Measurements from ENCODE around the gene CNKSR3. TPM values are rescaled to one million over a fixed set of nuclear protein-coding genes. Genes with fewer than 3 reads are reported as not detected.

CNKSR3 gene
- total RNA-seq, 1 donor from 2014 or later, result 9.5 TPM

GRCh38 chr6:154371281-154371680 lies 139.2 kb downstream of the CNKSR3 start:
- intact Hi-C loops (cut with DNase I), result no loop called here
- H3K9me3 ChIP-seq, result no peaks in the 10 kb centered on the region
- H3K27ac ChIP-seq, result no peak overlapping the region
- no peak overlapping the region for H3K4me3 ChIP-seq
- no peaks in the 10 kb centered on the region for H3K4me1 ChIP-seq
- no peak for TF ChIP-seq CTCF (IDR thresholded peaks at IDR 0.05)
- DNase-seq (no peak), ATAC-seq (peak in 1 of 2 donors; percentile 52)
- H3K36me3 ChIP-seq, result no peaks in the 10 kb centered on the region
- H3K27me3 ChIP-seq (ENCODE audit: low read depth), result no peaks in the 10 kb centered on the region

DNA sequence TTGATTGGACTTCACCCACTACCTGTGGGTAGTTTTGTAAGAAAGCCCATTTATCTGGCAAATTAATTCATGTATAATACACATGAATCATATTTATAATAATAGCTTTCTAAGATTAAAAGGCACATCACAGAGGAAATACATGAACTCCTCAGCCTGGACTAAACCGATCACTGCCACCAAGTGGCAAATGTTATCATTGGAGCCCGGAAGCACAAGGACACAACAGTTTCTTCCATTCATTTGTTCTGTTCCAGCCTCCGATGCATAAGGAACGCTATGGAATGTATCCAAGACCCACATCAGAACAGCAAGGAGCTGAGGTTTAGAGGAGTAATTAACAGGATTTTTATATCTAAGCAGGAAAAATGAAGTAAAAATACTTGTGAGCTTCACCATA lies 139.9 kb downstream of the CNKSR3 start:
- ATAC-seq, result peak; percentile 52 to 70
- H3K27me3 ChIP-seq (ENCODE audit: low read depth), result no peaks in the 10 kb centered on the region
- H3K4me3 ChIP-seq, result no peak overlapping the region
- H3K27ac ChIP-seq, result no peak overlapping the region
- no peaks in the 10 kb centered on the region for H3K4me1 ChIP-seq
- no peaks in the 10 kb centered on the region for H3K9me3 ChIP-seq
- no peaks in the 10 kb centered on the region for H3K36me3 ChIP-seq
- DNase-seq, result no peak
- intact Hi-C loops (cut with DNase I), result no loop called here
- TF ChIP-seq CTCF (IDR thresholded peaks at IDR 0.05), result peak; percentile 45

DNA sequence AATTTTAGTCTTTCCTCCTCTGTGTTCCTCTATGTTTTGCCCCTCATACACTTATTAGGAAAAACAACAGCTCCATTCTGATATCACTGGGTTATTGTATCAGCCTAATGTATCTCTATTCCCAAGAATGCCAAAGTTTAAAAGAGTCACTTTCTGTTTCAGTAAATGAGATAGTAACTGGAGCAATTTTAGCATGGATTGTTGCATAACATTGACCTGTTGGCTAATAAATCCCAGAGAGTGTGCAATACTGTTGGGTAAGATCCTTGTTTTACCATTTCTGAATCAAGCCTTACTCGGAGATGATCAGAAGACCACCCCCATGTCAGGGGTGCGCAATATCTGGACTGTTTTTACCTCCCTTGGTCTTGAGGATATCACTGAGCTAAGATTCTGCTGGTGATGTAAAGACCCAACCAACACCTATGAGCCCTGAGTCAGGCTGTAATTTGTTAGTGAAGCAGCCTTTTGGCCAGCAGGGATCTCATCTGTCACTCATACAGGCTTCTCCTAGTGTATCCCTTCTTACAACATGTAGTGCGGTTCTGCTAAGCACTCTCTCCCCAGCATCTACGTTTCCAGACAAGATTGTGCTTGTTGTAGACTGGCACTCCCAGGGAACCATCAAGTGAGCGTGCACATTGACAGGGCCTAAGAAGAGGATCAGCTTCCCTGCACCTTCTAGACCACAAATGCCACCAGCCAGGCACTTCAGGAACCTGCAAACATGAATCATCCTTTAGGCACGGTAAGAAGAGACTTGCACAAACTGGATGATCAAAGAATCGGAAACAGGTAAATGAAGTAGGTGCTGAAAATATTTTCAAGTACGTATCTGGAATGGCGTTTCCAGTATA lies 142.4 kb downstream of the CNKSR3 start:
- TF ChIP-seq CTCF (IDR thresholded peaks at IDR 0.05), result no peak
- Histone ChIP-seq H3K27ac (no peak overlapping the region), H3K36me3 (no peaks in the 10 kb centered on the region), H3K27me3 (ENCODE audit: low read depth) (no peaks in the 10 kb centered on the region), H3K4me3 (no peak overlapping the region), H3K9me3 (no peaks in the 10 kb centered on the region), H3K4me1 (no peaks in the 10 kb centered on the region)
- ATAC-seq (peak; percentile 32 to 47), DNase-seq (no peak)
- intact Hi-C loops (cut with DNase I), result no loop called here

DNA sequence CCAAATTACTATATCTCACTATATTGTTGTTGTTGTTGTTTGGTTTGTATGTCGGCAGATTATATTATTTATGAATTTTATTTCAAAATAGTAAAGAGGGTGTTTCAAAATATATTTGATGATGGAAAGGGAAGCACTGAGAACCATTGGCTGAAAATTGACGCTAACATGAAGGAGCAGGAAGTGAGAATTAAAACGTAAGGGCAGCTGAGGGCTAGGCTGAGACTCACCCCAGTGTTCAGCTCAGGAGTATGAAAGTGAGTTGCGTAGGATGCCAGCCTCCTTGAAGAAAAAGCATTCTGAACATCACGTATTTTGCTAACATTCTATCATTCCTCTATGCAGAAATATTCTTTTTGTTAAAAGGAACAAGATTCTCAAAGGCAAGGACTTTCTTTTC lies 143.1 kb downstream of the CNKSR3 start:
- H3K36me3 ChIP-seq, result no peaks in the 10 kb centered on the region
- no peaks in the 10 kb centered on the region for H3K27me3 ChIP-seq (ENCODE audit: low read depth)
- intact Hi-C loops (cut with DNase I), result no loop called here
- no peak overlapping the region for H3K4me3 ChIP-seq
- no peaks in the 10 kb centered on the region for H3K4me1 ChIP-seq
- no peak for ATAC-seq
- no peak for TF ChIP-seq CTCF (IDR thresholded peaks at IDR 0.05)
- DNase-seq, result no peak
- no peaks in the 10 kb centered on the region for H3K9me3 ChIP-seq
- no peak overlapping the region for H3K27ac ChIP-seq

GRCh38 chr6:154363821-154364220 lies 146.7 kb downstream of the CNKSR3 start:
- intact Hi-C loops (cut with DNase I), result no loop called here
- Histone ChIP-seq H3K4me3 (no peak overlapping the region), H3K9me3 (no peaks in the 10 kb centered on the region), H3K27ac (no peak overlapping the region), H3K4me1 (peaks cover 4% of the 10 kb centered on the region), H3K36me3 (no peaks in the 10 kb centered on the region), H3K27me3 (ENCODE audit: low read depth) (no peaks in the 10 kb centered on the region)
- DNase-seq (no peak), ATAC-seq (no peak)
- no peak for TF ChIP-seq CTCF (IDR thresholded peaks at IDR 0.05)

All from lower lobe of right lung (tissue), 2 donors.